Urothelium cell line (cell line): ENCODE data around the gene DMXL1.
"Not testable (repeated sequence)": the region's sequence is repeated elsewhere in the genome, so short reads cannot be mapped to it uniquely, and the experiment has no call there.

ENCODE experiments used
- DNase-seq: peaks from one replicate; pipeline ENCODE4 v3.0.0; 2011; ENCODE audit warnings: low spot score, mixed read lengths
- FAIRE-seq: peaks from 2 replicates; lab custom pipeline; 2011; peaks lifted over from hg19 to GRCh38; lab: Jason Lieb, UNC

The DMXL1 gene

DNA sequence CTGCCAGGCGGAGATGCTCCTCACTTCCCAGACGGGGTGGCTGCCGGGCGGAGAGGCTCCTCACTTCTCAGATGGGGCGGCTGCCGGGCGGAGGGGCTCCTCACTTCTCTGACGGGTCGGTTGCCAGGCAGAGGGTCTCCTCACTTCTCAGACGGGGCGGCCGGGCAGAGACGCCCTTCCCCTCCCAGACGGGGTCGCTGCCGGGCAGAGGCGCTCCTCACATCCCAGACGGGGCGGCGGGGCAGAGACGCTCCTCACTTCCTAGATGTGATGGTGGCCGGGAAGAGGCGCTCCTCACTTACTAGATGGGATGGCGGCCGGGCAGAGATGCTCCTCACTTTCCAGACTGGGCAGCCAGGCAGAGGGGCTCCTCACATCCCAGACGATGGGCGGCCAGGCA, 51.6 kb downstream of the DMXL1 start:
- not testable (repeated sequence) for FAIRE-seq, DNase-seq

DNA sequence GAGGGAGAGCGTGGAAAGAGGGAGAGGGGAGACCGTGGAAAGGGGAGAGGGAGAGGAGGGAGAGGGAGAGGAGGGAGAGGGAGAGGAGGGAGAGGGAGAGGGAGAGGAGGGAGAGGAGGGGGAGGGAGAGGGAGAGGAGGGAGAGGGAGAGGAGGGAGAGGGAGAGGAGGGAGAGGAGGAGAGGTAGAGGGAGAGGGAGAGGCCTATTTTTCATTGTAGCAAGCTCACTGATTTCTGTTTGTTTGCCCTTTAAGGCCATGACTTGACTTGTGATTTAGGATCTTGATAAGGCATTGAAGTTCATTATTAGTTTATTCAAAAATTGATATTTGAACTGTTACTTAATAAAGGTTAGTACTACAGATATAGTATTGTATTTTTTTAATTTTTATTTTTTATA, 52.4 kb downstream of the DMXL1 start:
- FAIRE-seq: no peak
- no peak for DNase-seq

GRCh38 chr5:119129770-119130169, 58.9 kb downstream of the DMXL1 start:
- FAIRE-seq: no peak
- DNase-seq: no peak

- no peak for DNase-seq
- no peak for FAIRE-seq
Observed at GRCh38 chr5:119131530-119132304, 60.8 kb downstream of the DMXL1 start.

GRCh38 chr5:119135743-119136142, 64.9 kb downstream of the DMXL1 start:
- not testable (repeated sequence) for FAIRE-seq, DNase-seq

- DNase-seq: no peak
- no peak for FAIRE-seq
Observed at GRCh38 chr5:119136666-119137318, 65.9 kb downstream of the DMXL1 start.

DNA sequence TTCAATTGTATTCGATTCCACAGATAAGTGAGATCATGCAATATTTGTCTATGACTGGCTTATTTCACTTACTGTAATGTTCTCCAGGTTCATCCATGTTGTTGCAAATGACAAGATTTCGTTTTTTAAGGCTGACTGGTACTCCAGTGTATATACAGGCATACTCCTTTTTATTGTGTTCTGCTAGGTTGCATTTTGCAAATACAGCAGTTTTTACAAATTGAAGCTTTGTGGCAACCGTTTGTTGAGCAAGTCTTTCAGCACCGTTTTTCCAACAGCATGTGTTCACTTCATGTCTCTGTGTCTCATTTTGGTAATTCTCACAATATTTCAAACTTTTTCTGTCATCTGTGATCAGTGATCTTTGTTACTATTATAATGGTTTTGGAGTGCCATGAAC, 82.7 kb downstream of the DMXL1 start:
- DNase-seq (no peak), FAIRE-seq (peak; percentile 55)

- FAIRE-seq (no peak), DNase-seq (no peak)
Observed at GRCh38 chr5:119158144-119158543, 87.3 kb downstream of the DMXL1 start.

DNA sequence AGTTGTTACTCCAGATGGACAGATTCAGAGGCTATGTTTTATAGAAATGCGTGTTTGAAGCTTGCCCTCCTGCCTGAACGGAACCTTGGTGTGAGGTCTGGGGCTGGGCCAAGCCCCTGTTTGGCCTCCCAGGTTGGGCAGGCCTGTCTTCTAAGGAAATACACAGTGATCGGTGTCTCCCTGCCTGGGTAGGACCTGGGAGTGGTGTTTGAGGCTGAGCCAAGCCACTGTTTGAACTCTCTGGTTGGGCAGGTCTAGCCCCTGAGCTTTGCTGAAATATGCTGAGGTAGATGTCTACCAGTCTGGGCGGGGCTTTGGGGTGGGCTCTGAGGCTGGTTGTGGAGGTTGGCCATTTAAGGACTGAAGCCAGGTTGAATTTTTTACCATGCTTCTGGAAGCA, 90.5 kb downstream of the DMXL1 start:
- DNase-seq (no peak), FAIRE-seq (no peak)

DNA sequence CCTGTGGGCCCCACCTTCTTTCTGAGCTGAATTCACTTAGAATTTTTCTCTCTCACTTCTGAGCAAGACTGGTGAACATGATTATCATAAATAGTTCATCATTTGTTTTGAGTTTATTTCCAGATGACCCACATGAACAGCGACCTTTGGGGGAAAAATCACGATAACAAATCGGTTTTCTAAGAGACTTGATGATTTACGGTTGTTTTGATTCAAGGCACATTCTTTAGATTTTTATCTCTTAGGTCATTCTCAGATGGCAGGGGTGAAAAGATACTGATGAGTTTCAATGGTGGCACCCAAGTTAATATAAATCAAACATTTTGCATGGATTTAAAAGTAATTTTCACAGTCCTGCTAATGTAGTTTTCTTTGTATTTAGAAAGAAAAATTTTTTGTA, 95.1 kb downstream of the DMXL1 start:
- FAIRE-seq: no peak

GRCh38 chr5:119168401-119168800, 97.5 kb downstream of the DMXL1 start:
- FAIRE-seq (no peak), DNase-seq (no peak)

More for the DNA sequence above, 95.1 kb downstream of the DMXL1 start:
- DNase-seq: no peak

DNA sequence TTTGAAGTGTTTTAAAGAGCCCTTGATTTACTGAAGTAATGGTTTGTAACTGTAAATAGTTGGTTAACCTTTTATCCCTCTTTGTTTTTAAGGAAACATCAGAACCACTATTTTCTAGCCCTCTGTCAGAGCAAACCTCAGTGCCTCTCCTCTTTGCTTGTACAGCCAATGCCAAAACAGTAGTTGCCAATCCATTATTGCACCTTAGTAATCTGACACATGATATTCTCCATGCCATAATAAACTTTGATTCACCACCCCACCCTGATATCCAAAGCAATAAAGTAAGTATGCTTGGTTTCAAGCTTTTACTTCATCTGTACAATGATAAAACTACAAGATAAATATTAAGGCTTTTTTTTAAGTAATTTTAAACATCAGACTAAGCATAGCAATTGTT, 100.8 kb downstream of the DMXL1 start:
- FAIRE-seq: no peak
- no peak for DNase-seq

DNA sequence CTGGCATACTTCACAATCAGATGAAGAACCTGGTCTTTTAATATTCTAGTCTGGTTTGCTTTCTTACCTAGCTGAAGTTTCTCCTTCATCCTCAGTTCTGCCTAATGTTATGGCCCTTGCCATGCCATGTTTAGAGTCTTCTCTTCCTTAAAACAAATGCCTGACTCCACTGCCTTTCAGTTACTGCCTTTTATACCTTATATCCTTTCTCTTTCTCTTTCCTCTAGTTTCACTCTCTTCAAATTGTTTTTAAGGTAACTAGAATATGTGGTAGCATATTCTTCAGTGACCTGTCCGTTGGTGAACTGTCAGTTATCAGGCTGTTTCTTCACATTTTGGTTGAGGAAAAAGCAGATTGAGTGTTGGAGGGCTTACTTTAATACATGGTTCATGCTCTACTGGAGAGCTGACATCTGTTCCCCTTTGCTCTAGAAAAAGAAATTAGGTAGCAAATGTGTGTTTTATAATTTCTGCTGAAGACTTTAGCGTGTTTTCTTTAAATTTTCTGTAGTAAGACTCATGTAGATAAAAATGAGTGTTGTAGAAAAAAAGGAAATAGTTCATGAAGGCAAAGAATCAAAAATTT, 103.8 kb downstream of the DMXL1 start:
- FAIRE-seq (no peak), DNase-seq (no peak)

- FAIRE-seq: no peak
- no peak for DNase-seq
Observed at GRCh38 chr5:119176785-119177184, 105.9 kb downstream of the DMXL1 start.

DNA sequence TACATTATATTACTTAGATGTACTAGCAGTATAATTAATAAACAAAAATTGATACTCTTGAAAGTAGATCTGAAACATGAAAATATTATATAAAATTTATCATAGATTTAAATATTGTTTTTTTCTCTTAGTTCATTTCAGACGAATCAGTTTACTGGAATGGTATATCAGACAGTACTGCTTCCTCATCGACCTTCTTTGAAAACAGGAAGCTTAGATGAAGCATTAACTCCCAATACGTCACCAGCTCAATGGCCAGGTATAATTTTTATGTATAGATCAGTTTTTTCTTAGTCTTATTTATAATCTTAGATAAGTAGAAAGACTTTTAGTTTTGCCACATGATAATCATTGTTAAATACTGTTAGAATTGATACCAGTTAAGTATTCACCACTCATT, 106.3 kb downstream of the DMXL1 start:
- DNase-seq (no peak), FAIRE-seq (no peak)

GRCh38 chr5:119178435-119178834, 107.5 kb downstream of the DMXL1 start:
- no peak for DNase-seq
- no peak for FAIRE-seq

DNA sequence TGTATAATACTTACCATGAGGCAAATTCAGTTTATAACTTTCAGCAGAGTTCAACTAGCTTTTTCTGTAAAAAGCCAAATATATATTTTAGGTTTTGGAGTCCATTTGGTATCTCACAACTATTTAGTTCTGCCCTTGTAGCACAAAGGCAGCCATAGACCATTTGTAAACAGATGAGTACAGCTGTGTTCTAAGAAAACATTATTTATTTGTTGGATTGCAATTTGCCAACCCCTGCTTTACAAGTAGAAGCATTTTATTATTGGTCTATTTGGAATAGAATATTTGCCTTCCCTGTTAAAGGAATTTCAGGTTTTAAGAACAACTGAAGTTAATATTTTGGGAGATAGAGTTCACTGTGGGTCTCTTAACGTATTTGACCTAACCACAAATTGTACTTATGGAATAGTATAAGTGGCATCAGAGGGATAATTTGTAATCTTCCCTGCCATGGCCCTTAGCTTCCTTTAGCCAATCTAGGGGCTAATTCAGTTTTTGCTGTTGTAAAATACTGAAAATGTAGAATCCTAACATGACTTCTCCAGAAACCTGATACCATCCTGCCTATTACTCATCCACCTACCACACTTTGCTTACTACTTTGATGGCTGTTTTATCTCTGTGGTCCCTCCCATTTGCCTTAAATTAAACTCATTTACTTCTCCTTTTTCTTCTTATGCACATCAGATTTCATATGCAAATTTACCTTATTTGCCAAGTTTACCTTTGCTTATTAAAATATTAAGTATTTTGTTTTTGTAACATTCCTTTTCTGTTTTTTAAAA, 109.2 kb downstream of the DMXL1 start:
- DNase-seq (no peak), FAIRE-seq (no peak)

DNA sequence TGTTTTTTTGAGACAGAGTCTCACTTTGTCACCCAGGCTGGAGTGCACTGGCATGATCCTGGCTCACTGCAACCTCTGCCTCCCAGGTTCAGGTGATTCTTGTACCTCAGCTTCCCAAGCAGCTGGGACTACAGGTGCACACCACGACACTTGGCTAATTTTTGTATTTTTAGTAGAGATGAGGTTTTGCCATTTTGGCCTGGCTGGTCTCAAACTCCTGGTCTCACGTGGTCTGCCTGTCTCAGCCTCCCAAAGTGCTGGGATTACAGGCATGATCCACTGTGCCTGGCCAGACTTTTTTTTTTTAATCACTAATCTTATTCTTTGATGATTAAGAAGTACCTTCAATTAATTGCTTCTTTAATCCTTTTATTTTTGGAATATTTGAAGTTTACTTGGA, 114.6 kb downstream of the DMXL1 start:
- FAIRE-seq, DNase-seq: not testable (repeated sequence)

DNA sequence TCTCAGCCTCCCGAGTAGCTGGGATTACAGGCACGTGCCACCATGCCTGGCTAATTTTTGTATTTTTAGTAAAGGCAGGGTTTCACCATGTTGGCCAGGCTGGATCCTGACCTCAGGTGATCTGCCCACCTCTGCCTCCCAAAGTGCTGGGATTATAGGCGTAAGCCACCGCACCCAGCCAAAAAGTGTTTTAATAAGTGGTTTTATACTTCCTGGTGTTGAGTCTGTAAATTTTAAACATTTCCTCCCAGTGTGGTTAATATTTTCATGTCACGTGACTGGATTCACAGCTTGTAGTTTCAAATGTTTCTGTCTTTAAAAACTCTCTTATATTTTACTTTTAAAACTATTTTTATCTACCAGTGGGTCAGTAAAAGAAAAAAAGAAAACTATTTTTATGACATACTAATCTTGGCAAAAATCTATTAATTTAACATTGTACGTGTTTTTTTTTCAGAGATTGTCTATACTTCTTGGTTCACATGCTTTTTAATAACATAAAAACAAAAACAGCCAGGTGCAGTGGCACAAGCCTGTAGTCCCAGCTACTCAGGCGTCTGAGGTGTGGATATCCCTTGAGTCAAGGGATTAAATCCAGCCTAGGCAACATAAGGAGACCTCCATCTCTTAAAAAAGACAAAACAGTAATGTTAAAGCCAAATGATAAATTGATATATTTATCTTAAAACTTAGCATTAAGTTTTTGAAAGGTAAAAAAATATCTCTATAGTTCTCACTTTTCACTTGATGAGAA, 117.1 kb downstream of the DMXL1 start:
- FAIRE-seq: no peak
- no peak for DNase-seq

GRCh38 chr5:119190470-119191095, 119.7 kb downstream of the DMXL1 start:
- no peak for DNase-seq
- no peak for FAIRE-seq
